Measurements from ENCODE around the gene SLC6A13. TPM values are rescaled to one million over a fixed set of nuclear protein-coding genes. Genes with fewer than 3 reads are reported as not detected.

SLC6A13 gene
- total and polyA plus RNA-seq, 2 of the 13 experiments (the other 11 are each of a cell fraction or from before 2014, with no cell fraction given) = 0.05 to 0.15 TPM

DNA sequence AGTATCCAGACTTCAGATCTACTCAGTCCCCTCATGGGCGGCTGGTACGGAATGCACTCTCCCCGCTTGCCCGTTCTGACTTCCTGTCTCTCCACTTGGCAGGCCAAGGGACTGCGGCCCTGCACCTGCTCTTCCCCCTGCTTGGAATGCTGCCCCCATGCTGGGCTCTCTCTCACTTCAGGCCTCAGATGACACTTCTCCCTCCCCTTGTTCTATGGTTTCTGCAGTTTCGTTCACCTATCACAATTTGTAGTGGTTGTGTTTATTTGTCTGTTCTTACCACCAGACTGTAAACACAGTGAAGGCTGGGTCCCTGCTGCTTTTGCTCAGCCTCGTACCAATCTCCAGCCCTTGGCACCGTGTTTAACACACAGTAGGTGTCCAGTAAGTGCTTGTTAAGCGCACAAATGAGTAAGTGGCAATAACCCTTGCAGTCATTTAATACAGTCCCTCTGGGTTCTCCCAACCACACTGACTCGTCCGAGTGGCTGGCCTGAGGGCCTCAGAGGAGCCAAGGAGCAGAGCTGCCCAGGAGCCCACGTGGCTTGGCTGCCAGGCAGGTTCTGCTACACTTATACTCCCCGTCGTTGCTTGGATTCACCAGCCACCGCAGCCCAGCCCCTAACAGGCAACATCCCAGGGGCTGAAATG lies 60.4 kb downstream of the SLC6A13 start:
- 90% methylated on average over 15 of the region's 15 CpGs for WGBS (ENCODE audit: low lambda C conversion rate)
- Histone ChIP-seq H4K20me1 (ENCODE audit: insufficient read depth, low read length) (no peaks in the 10 kb centered on the region), H3K79me2 (ENCODE audit: insufficient read depth, low read length) (no peaks in the 10 kb centered on the region), H3K4me3 (replicated peaks in 1 of 3; ENCODE audit: insufficient read depth in 1 of 3, low read depth in 2 of 3, low read length in 3 of 3) (no peak overlapping the region), H3K36me3 (replicated peaks in 1 of 2; ENCODE audit: control insufficient read depth in 1 of 2, insufficient read depth in 2 of 2, low read length in 2 of 2) (no peaks in the 10 kb centered on the region), H3K9me3 (ENCODE audit: low read length) (no peaks in the 10 kb centered on the region), H3K4me1 (ENCODE audit: insufficient read depth, low read length) (0 out of 2 replicates have a peak, but pooled peaks cover 8% of the 10 kb centered on the region), H3K27me3 (ENCODE audit: control insufficient read depth in 1 of 2, insufficient read depth in 2 of 2, low read length in 2 of 2) (no peaks in the 10 kb centered on the region; a peak in 1 of 5 replicates), H3K4me2 (ENCODE audit: low read depth, low read length) (no peak overlapping the region), H3K9ac (ENCODE audit: insufficient read depth, low read depth, low read length) (no peak overlapping the region), H3K27ac (ENCODE audit: extremely low read length, insufficient read depth, low read length) (no peak overlapping the region), H2AFZ (ENCODE audit: low read length) (no peak overlapping the region)
- DNase-seq (ENCODE audit: low spot score) (no peak), ATAC-seq (no peak), FAIRE-seq (no peak)
- in situ Hi-C loops (cut with HindIII; ENCODE audit: extremely low pct_ligation_motif_present, low pct_unique_long_range_greater_than_20kb) (no loop called here), intact Hi-C loops (cut with micrococcal nuclease; ENCODE audit: unreplicated experiment) (no loop called here)
- ChIA-PET POLR2A (interaction anchor here (0.8 kb wide), 1 partner anchor 11 kb away, joined by 3 read pairs; no protein-coding TSS in a partner anchor), CTCF (ENCODE audit: low intra/inter-chr PET ratio, low total read pairs) (no interaction called here)
- no peak for TF ChIP-seq ZNF569 (CRISPR knock-in tag; IDR thresholded peaks at IDR 0.05; ENCODE audit: borderline replicate concordance)
- no peak for TF ChIP-seq RFXANK (CRISPR knock-in tag; IDR thresholded peaks at IDR 0.05)
- TF ChIP-seq ZNF563 (CRISPR knock-in tag; IDR thresholded peaks at IDR 0.05) = no peak
- TF ChIP-seq HMGA1 (CRISPR knock-in tag; conservative IDR thresholded peaks at IDR 0.05) = no peak
- TF ChIP-seq HOXA7 (CRISPR knock-in tag; IDR thresholded peaks at IDR 0.05) = no peak
- TF ChIP-seq SMAD3 (CRISPR knock-in tag; IDR thresholded peaks at IDR 0.05) = no peak
- TF ChIP-seq PRMT3 (CRISPR knock-in tag; IDR thresholded peaks at IDR 0.05; ENCODE audit: borderline replicate concordance, low read depth) = no peak
- no peak for TF ChIP-seq ZNF782 (CRISPR knock-in tag; IDR thresholded peaks at IDR 0.05; ENCODE audit: borderline replicate concordance)
- TF ChIP-seq, protein P1, sequence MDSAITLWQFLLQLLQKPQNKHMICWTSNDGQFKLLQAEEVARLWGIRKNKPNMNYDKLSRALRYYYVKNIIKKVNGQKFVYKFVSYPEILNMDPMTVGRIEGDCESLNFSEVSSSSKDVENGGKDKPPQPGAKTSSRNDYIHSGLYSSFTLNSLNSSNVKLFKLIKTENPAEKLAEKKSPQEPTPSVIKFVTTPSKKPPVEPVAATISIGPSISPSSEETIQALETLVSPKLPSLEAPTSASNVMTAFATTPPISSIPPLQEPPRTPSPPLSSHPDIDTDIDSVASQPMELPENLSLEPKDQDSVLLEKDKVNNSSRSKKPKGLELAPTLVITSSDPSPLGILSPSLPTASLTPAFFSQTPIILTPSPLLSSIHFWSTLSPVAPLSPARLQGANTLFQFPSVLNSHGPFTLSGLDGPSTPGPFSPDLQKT (CRISPR knock-in tag; IDR thresholded peaks at IDR 0.05; ENCODE audit: borderline replicate concordance) = no peak
- no peak for TF ChIP-seq RARA (CRISPR knock-in tag; IDR thresholded peaks at IDR 0.05)
- no peak for TF ChIP-seq RAD51 (IDR thresholded peaks at IDR 0.05; ENCODE audit: borderline replicate concordance)
- no peak for TF ChIP-seq ZNF160 (CRISPR knock-in tag; IDR thresholded peaks at IDR 0.05)
- TF ChIP-seq FOSL2 (CRISPR knock-in tag; IDR thresholded peaks at IDR 0.05) = no peak
- no peak for TF ChIP-seq SUZ12 (IDR thresholded peaks at IDR 0.05; ENCODE audit: low read depth, low read length)
- TF ChIP-seq, protein P2, sequence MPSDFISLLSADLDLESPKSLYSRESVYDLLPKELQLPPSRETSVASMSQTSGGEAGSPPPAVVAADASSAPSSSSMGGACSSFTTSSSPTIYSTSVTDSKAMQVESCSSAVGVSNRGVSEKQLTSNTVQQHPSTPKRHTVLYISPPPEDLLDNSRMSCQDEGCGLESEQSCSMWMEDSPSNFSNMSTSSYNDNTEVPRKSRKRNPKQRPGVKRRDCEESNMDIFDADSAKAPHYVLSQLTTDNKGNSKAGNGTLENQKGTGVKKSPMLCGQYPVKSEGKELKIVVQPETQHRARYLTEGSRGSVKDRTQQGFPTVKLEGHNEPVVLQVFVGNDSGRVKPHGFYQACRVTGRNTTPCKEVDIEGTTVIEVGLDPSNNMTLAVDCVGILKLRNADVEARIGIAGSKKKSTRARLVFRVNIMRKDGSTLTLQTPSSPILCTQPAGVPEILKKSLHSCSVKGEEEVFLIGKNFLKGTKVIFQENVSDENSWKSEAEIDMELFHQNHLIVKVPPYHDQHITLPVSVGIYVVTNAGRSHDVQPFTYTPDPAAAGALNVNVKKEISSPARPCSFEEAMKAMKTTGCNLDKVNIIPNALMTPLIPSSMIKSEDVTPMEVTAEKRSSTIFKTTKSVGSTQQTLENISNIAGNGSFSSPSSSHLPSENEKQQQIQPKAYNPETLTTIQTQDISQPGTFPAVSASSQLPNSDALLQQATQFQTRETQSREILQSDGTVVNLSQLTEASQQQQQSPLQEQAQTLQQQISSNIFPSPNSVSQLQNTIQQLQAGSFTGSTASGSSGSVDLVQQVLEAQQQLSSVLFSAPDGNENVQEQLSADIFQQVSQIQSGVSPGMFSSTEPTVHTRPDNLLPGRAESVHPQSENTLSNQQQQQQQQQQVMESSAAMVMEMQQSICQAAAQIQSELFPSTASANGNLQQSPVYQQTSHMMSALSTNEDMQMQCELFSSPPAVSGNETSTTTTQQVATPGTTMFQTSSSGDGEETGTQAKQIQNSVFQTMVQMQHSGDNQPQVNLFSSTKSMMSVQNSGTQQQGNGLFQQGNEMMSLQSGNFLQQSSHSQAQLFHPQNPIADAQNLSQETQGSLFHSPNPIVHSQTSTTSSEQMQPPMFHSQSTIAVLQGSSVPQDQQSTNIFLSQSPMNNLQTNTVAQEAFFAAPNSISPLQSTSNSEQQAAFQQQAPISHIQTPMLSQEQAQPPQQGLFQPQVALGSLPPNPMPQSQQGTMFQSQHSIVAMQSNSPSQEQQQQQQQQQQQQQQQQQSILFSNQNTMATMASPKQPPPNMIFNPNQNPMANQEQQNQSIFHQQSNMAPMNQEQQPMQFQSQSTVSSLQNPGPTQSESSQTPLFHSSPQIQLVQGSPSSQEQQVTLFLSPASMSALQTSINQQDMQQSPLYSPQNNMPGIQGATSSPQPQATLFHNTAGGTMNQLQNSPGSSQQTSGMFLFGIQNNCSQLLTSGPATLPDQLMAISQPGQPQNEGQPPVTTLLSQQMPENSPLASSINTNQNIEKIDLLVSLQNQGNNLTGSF (CRISPR knock-in tag; IDR thresholded peaks at IDR 0.05) = no peak
- no peak for TF ChIP-seq TCF7L2 (IDR thresholded peaks at IDR 0.05; ENCODE audit: low read depth, low read length)
- no peak for TF ChIP-seq PHF5A (CRISPR knock-in tag; IDR thresholded peaks at IDR 0.05; ENCODE audit: low read depth, unreplicated experiment)
- BruUV-seq (replicated peaks) = no TSS peak
